ENCODE data around the gene CBX4.

GRCh38 chr17:79788989-79789942 is 50.0 kb downstream of the CBX4 start:
- TF ChIP-seq CTCF (IDR thresholded peaks at IDR 0.05; ENCODE audit: insufficient read depth, low read length, poor library complexity, severe bottlenecking) (no peak), EZH2phosphoT487 (conservative IDR thresholded peaks at IDR 0.05; ENCODE audit: low read length) (no peak)

Measured in SU-DHL-6 (cell line).